Stimulated activated CD8-positive, alpha-beta memory T cell treated with anti-CD3 and anti-CD28 coated beads, Interleukin-4, amount 100 ng/mL, for 4 hours (primary cell): Measurements from ENCODE around the gene LUZP2.

Experiments used
- DNase-seq, 2 donors: peaks; one replicate each; pipeline ENCODE4 v3.0.0-alpha.2; 2020; ENCODE audit warnings: low read depth in 2 of 2, low spot score in 1 of 2

LUZP2 gene

GRCh38 chr11:25066706-25067105 lies 569.9 kb downstream of the LUZP2 start:
- DNase-seq: no peak

- no peak for DNase-seq
These were observed 571.6 kb downstream of the LUZP2 start for GRCh38 chr11:25068451-25068850.

GRCh38 chr11:25094085-25094802 lies 597.4 kb downstream of the LUZP2 start:
- DNase-seq: no peak

- DNase-seq: no peak
These were observed 622.6 kb downstream of the LUZP2 start for GRCh38 chr11:25119416-25119815.
